GM21825 (cell line): Measurements from ENCODE around the gene PPP1R16B.
"Not testable (repeated sequence)": the region's sequence is repeated elsewhere in the genome, so short reads cannot be mapped to it uniquely, and the experiment has no call there.

Experiments
- ATAC-seq: cut with Tn5 transposase; IDR thresholded peaks from one replicate; pipeline ENCODE4 v1.9.1; 2021; ENCODE audit warnings: mild to moderate bottlenecking, moderate library complexity; ENCODE audit not compliant: unreplicated experiment

PPP1R16B gene

DNA sequence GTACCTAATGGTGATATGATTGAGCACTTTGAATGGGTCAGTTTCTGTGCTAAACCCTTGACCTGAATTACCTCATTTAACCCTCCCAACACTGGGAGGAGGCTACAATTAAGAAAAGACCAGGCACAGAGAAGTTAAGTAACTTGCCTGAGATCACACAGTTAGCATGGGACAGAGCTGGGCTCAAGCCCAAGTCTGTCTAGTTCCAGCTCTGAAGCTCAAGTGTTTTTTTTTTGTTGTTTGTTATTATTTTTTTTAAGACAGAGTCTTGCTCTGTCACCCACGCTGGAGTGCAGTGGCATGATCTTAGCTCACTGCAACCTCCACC is 124.7 kb downstream of the PPP1R16B start:
- no peak for ATAC-seq

DNA sequence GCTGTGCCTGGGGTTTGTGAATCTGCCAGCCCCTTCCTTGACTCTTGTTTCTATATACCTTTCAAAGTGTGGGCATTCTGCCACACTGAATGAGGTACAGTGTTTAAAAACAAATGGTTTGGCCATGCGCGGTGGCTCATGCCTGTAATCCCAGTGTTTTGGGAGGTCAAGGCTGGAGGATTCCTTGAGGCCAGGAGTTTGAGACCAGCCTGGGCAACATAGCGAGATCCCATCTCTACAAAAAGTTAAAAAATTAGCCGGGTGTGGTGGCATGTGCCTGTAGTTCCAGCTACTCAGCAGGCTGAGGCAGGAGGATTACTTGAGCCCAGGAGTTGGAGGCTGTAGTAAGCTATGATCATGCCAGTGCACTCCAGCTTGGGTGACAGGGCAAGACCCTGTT is 126.5 kb downstream of the PPP1R16B start:
- ATAC-seq = no peak

DNA sequence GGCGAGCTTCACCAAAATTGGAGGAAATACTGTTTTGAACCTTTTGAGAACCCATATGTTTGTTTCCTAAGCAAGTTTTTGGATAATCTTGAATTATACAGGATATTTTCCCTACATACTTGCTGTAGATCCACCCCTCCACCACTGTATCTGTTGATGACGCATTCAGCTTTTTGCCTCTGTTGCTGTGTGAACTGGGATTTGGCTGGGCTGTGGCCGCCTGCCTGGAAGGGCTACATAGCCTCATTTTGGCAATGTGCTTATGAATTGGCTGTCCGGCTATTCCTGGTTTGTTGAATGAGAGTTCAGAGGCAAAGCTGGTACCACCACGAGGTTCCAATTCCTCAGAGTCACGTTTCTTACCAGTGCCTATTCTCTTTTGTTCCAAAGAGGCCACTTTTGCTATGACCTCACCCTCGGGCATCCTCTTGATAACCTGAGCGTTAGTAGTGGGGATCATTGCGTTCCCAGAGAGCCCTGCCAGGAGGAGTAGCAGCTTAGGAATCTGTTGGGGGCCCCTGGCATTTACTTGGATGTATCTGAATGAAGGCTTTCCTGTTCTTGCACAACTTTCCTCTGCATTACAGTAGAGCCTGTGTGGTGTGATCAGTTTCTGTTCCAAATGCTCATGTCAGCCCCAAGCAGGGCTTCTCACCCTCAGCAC is 127.1 kb downstream of the PPP1R16B start:
- no peak for ATAC-seq

DNA sequence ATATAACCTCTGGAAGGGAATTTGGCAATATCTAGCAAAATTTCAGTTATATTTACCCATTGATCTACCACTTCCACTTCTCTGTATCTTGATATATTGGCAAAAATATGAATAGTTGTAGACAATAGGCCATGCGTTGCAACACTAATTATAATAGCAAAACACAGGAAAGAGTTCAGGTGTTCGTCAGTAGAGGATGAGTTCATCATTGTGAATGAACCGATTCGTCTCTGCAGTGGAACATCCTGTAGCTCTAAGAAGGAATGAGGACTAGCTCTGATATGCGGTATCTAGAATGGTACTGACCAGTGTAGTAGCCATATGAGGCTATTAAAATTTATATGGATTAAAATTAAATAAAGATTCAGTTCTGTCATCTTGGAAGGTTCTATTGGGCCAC is 129.0 kb downstream of the PPP1R16B start:
- ATAC-seq = no peak

DNA sequence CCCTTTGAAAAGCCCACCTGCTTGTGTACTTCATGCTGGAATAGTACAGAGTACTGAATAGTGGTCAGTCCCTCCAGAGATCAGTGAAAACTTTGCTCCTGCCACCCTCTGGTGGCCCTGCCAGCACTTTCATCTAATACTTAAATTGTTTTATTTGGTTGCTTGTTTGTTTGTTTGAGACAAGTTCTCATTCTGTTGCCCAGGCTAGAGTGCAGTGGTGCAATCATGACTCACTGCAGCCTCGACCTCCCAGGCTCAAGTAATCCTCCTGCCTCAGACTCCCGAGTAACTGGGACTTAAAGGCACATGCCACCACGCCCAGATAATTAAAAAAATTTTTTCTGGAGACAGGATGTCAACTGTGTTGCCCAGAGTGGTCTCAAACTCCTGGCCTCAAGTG is 129.8 kb downstream of the PPP1R16B start:
- ATAC-seq = no peak

DNA sequence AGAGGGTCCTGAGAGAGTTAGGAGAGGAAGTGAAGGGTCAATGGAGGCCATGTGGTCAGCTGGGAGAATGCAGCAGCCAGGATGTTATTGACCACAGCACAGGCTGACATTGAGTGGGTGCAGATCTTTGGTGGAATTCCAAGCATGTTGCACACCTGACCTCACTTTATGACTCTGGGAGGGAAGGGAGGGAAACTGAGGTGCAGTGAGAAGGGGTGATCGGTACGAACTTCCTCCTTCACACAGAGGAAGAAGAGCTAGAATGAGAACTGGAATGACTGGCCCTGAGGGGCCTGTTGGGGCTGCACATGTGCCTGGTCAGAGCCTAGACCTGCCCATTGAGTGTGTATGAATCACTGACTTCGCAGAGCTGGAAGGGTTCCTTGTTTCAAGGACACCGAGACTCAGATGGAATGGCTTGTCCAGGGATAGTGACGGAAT is 130.5 kb downstream of the PPP1R16B start:
- no peak for ATAC-seq

DNA sequence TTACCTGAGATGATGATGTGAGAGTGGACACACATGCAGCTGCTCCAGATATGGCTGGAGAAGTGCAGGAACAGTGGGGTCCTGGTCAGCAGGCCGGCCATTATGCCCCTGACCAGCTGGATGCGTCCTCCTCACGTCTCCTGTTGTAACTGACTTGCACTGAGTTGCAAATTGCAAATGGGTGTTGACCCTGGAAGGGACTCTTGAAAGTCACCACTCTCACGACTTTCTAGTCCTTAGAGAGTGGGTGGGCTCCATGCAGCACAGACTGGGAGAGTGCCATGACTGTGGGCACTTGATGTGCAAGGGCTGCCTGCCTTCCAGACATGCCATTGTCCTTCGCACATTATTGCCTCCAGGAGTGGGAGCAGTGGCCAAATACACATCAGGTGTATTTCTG is 131.5 kb downstream of the PPP1R16B start:
- ATAC-seq = no peak

DNA sequence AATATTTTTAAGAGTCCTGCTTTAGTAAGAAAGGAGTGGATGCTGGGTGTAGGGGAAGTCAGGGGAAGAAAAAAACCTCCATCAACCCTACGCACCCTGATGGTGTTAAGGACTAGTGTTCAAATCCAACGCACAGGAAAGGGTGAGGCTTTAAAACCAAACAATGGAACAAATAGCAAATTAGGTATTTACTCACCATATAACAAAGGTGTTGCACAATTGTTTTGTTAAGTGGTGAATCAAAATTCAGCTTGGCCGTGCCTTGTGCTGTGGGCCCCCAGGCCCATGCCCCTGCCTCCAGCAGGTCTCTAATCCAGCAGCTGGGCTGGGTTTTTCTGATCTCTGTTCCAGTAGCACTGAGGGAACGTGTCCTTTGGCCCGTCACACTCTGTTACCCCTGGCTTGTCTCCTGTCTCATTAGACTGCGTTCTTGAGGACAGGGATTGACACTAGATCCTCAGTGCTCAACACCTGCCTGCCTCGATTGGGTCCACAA is 132.5 kb downstream of the PPP1R16B start:
- ATAC-seq = no peak

DNA sequence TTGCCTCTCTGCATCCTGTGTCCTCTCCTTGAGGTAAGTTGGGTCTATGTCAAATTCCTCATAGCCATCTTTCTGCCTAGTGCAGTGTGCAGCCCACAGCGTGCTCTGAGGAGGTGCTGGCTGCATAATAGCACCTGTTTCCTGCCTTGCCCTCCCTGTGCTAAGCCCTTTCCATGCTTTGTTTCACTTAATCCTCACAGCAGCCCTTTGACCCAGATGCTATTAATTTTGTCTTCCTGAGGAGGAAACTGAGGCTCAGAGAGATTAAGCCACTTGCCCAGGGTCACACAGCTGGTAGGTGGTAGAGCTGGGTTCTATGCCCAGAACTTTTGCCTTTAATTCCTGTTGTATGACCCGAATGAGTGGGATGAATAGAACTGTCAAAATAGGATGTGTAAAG is 134.2 kb downstream of the PPP1R16B start:
- ATAC-seq = no peak

DNA sequence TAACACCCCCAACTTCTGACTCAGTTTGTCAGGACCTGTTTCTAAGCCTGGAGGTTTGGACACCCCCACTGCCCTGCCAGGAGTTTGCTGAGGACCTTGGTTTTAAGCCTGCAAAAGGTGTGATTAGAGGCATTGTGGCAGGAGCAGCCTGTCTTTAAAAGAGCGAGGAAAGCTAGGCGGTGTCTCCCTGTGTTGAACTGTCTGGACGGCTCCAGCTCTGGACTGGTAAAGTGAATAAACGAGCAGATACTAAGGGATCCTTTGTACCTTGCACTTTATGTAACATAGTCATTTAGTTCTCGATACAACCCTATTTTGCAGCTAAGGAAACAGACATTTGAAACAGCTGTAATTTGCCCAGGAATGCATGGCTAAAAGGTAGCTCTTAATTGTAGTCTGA is 135.1 kb downstream of the PPP1R16B start:
- ATAC-seq = no peak

DNA sequence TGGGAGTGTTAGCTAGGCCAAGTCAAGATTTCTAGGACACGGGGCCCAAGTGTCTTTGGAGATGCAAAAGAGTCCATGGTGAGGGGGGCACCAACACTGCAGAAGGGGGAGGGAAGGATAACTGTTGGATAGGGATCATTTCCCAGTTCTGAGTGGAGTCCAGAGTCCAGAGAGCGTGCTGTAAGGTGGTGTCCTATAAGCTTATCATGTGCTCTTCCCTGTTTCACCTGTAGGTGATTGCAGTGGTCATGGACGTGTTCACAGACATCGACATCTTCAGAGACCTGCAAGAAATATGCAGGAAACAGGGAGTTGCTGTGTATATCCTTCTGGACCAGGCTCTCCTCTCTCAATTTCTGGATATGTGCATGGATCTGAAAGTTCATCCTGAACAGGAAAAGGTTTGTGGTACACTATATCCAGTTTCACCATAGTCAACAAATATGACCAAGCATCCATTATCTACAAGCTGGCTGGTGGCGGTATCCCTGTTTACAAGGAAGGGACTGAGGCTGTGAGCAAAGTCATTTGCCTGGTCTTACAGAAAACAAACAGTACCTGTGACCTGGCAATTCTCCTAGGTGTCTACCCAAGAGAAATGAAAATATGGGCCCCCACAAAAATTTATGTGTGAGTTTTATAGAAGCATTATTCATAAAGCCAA is 136.4 kb downstream of the PPP1R16B start:
- no peak for ATAC-seq

DNA sequence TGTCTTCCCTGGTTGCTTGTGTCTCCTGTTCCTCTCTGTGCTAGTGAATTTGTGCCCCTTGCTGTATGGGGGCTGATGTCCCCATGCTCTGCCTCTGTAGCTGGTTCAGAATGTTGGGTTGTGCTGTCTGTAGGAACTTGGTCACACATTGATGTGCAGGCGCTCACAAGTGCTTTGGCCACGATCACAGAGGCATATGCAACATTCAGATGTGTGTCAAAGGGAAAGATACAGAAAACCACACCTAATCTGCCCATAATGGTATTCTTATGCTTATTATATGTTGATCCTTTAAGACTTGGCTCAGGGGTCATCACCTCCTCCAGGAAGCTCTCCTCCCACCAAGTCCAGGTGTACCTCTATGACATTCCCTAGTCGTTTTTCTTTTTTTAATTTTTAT is 139.5 kb downstream of the PPP1R16B start:
- ATAC-seq = no peak

DNA sequence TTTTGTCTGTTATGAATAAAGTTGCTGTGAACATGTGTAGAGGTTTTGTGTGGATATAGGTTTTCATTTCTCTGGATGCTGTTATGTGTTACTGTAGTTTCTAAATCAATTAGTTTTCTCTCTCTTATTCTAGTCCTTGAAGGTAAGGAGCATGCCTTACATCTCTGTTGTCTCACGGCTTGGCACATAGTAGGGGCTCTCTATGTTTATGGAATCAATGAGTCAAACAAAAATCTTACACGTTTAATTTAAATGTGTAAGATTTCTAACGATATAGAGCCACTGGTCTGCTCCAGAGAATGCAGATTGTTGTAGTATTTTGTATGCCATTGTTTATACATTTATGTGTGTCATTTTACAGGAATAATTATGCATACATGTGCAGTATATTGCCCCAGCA is 141.3 kb downstream of the PPP1R16B start:
- no peak for ATAC-seq

DNA sequence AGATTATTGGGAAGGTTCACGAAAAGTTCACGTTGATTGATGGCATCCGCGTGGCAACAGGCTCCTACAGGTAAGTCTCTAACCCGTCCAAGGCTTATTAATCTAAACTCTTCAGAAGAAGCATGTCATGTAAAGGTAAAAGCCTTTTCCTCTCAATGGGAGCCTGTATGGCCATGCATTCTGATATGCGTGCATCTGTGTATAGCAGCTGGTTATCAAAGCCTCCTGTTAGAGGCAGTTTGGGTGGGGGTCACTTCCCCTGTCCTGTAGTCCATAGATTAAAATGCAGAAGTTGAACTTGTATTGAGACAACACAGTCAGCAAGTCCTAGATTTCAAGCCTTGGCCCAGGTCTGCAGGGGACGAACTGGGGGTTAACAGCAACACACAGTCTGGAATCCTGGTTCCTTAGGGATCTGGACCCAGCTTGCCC is 142.4 kb downstream of the PPP1R16B start:
- no peak for ATAC-seq

DNA sequence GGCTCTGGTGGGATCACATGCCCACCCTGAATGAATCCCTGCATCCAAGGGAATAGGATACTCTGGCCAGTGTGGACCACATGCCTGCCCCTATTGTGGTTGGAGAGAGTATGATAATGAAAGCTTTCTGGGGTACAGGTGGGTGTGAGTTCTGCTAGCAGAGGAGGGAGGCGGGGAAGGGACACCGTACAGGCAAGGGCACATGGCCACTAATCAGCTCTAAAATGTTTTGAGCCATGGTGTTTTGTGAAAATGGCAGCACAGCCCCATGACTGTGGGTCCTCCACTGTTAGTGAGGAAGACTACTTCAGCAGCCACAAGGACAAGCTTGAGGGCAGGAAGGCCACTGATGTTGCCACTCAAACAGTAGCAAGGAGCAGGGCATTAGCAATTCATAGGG is 144.8 kb downstream of the PPP1R16B start:
- ATAC-seq = no peak

DNA sequence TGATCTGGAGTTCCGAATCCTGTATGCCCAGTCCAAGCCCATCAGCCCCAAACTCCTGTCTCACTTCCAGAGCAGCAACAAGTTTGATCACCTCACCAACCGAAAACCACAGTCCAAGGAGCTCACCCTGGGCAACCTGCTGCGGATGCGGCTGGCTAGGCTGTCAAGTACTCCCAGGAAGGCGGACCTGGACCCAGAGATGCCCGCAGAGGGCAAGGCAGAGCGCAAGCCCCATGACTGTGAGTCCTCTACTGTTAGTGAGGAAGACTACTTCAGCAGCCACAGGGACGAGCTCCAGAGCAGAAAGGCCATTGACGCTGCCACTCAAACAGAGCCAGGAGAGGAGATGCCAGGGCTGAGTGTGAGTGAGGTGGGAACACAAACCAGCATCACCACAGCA is 146.1 kb downstream of the PPP1R16B start:
- ATAC-seq = no peak

DNA sequence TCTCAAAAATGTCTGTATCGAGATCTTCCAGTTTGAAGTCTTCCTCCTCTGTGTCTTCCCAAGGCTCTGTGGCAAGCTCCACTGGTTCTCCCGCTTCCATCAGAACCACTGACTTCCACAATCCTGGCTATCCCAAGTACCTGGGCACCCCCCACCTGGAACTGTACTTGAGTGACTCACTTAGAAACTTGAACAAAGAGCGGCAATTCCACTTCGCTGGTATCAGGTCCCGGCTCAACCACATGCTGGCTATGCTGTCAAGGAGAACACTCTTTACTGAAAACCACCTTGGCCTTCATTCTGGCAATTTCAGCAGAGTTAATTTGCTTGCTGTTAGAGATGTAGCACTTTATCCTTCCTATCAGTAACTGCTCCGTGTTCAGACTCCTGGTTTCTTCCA is 146.7 kb downstream of the PPP1R16B start:
- no peak for ATAC-seq

DNA sequence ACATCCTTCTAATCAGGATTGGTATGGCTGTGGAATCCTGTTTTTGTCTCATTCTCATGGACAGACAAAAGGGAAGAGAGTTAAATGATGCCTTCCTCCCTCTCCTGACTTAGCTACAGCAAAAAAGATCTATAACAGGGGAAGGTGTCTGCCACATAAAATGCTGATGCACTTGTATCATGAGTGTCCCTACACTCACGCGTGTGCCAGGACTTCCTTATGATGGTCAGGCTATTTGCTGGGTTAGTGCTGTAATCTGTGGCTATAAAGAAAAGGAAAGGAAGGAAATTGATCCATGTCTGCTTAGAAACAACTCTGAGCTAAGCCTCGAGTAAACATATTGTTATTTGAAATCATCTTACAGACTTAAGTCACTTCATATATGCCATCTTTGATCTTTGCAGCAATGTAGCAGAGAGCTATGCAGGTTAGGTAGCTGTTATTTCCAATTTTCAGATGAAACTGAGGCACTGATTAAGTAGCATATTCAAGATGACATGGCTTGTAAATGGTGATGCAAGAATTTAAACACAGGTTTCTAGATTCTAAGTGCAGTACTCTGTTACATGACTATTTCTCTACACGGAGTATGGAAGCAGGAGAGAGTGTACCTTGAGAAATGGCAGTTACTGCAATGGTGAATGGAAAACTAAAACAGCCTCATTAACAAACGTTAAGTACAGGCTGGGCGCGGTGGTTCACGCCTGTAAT is 148.3 kb downstream of the PPP1R16B start:
- ATAC-seq = no peak

DNA sequence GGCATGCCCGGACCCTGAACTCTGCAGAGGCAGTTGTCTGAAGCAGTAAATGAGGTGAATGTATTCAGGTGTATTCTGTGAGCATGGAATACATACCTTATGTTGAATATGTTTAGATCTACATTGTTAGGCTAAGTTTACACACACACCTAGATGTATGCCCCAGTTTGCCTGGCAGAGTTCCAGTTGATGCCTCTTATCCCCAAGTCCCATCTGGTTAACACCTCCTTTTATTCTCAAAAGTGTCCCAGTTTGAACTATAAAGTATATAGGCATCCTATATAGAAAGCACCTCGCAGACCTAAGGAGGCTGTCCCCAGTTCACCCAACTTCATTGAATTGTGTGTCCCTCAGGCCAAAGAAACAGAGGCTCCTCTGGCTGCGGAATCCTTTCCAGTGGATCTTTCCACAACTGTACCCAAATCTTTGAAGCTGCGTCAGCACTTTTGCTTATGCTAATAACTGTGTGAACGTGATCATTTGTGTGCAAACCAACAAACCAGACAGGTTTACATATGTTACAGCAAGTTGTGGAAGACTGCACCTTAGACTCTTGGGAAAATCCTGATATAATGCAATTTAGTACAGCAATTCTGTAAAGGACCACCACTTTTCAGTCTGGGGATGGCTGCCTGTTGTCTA is 151.9 kb downstream of the PPP1R16B start:
- ATAC-seq = no peak

DNA sequence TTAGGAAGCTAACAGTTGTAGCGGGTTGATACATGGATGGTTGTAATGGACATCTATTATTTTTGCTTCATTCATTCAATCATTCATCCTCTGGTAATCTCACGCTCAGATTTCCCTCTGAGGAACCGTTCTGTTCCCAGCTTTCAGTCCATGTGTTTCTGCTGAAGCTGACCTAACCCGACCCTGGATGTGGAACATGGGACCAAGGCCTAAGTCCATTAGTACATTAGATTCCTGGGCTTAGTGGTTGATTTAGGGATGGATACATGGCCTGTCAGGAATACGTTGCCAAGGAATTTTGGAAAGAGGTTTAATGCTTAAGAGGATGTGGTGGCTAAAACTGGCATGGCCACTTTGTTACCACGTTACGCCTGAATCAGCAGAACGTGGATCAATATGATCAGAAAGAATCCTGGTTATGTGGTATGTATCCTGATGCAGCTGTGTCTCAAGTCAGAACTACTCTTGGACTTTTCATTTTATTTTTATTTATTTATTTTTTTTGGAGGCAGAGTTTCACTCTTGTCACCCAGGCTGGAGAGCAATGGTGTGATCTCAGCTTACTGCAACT is 152.5 kb downstream of the PPP1R16B start:
- no peak for ATAC-seq

DNA sequence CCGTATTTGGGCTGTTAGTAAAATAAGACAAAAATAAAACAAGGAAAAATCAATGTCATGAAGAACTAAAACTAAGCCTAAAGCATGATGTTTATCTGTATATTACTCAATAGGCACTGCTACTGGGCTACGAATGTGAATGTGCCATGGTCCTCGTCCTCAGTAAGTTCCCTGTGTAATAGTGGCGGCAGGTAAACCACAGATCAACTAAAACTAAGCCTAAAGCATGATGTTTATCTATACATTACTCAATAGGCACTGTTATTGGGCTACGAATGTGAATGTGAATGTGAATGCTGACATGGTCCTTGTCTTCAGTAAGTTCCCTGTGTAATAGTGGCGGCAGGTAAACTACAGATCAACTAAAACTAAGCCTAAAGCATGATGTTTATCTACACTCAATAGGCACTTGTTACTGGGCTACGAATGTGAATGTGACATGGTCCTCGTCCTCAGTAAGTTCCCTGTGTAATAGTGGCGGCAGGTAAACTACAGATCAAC is 154.7 kb downstream of the PPP1R16B start:
- not testable (repeated sequence) for ATAC-seq
